Neural cell (in vitro differentiated cells): Measurements from ENCODE around the gene C1RL. TPM values are rescaled to one million over a fixed set of nuclear protein-coding genes. Genes with fewer than 3 reads are reported as not detected.

Experiments used
- H2AFZ ChIP-seq: fragments of 200-600, 300-800 bp; sonication (generic), shearing (Covaris generic); 2 replicates; pipeline ENCODE4 v1.6.0; 2014; ENCODE audit warnings: low read depth, mild to moderate bottlenecking, antibody characterized with exemption, low read length, moderate library complexity
- H3F3A ChIP-seq: fragments of 200-600 bp; shearing (Covaris generic); 2 replicates; pipeline ENCODE4 v1.6.1; 2016; ENCODE audit warnings: mild to moderate bottlenecking, moderate library complexity, mixed read lengths, antibody characterized with exemption, low read length; ENCODE audit not compliant: insufficient read depth, poor library complexity, severe bottlenecking
- H3K27ac ChIP-seq: fragments of 200-600, 300-800 bp; sonication (generic), shearing (Covaris generic); 2 replicates; pipeline ENCODE4 v1.5.1; 2014; ENCODE audit warnings: mild to moderate bottlenecking, low read length, moderate library complexity
- H3K27me3 ChIP-seq: fragments of 300-800, 200-600 bp; sonication (generic), shearing (Covaris generic); 2 replicates; pipeline ENCODE4 v1.6.0; 2014; ENCODE audit warnings: mild to moderate bottlenecking, low read depth, low read length, moderate library complexity; ENCODE audit not compliant: insufficient read depth
- H3K36me3 ChIP-seq: fragments of 300-800, 200-600 bp; sonication (generic), shearing (Covaris generic); 2 replicates; pipeline ENCODE4 v1.5.1; 2014; ENCODE audit warnings: mild to moderate bottlenecking, antibody characterized with exemption, low read length, moderate library complexity; ENCODE audit not compliant: insufficient read depth
- H3K4me2 ChIP-seq: fragments of 300-800, 200-600 bp; sonication (generic), shearing (Covaris generic); 2 replicates; pipeline ENCODE4 v1.6.0; 2014; ENCODE audit warnings: mild to moderate bottlenecking, low read length
- H3K4me3 ChIP-seq: fragments of 300-800, 200-600 bp; sonication (generic), shearing (Covaris generic); 2 replicates; pipeline ENCODE4 v1.5.1; 2014; ENCODE audit warnings: mild to moderate bottlenecking, low read length, moderate library complexity
- H3K79me2 ChIP-seq: fragments of 200-600 bp; shearing (Covaris generic); replicated peaks from 2 replicates; pipeline ENCODE4 v1.6.0; 2014; ENCODE audit warnings: mild to moderate bottlenecking, low read length, moderate library complexity; ENCODE audit not compliant: insufficient read depth
- H3K9ac ChIP-seq: fragments of 300-800, 200-600 bp; sonication (generic), shearing (Covaris generic); 2 replicates; pipeline ENCODE4 v1.6.1; 2016; ENCODE audit warnings: mild to moderate bottlenecking, low read length, mixed read lengths
- H3K9me2 ChIP-seq: fragments of 200-600 bp; shearing (Covaris generic); 2 replicates; pipeline ENCODE4 v1.6.1; 2016; ENCODE audit warnings: mild to moderate bottlenecking, low read length, mixed read lengths; ENCODE audit not compliant: insufficient read depth
- H3K9me3 ChIP-seq: fragments of 200-600, 300-800 bp; sonication (generic), shearing (Covaris generic); 2 replicates; pipeline ENCODE4 v1.6.1; 2016; ENCODE audit warnings: mild to moderate bottlenecking, mixed run types, low read length, moderate library complexity, mixed read lengths
- H4K20me1 ChIP-seq: fragments of 200-600 bp; shearing (Covaris generic); 2 replicates; pipeline ENCODE4 v1.6.1; 2016; ENCODE audit warnings: mild to moderate bottlenecking, mixed run types; ENCODE audit not compliant: insufficient read depth
- EP300 ChIP-seq: fragments of 450-650 bp; conservative IDR thresholded peaks from 2 replicates; pipeline ENCODE4 v1.6.1; 2014; ENCODE audit warnings: antibody characterized with exemption, mild to moderate bottlenecking, moderate library complexity; ENCODE audit not compliant: poor library complexity, severe bottlenecking
- EZH2 ChIP-seq: fragments of 200-600, 300-800 bp; shearing (Covaris generic), sonication (generic); IDR thresholded peaks from 2 replicates; pipeline ENCODE4 v1.6.1; 2014; ENCODE audit warnings: antibody characterized with exemption, low read length, borderline replicate concordance, mild to moderate bottlenecking; ENCODE audit not compliant: insufficient read depth, poor library complexity, severe bottlenecking
- MXI1 ChIP-seq: fragments of 450-650 bp; conservative IDR thresholded peaks from 2 replicates; pipeline ENCODE4 v1.6.1; 2014; ENCODE audit warnings: antibody characterized with exemption, mild to moderate bottlenecking; ENCODE audit not compliant: poor library complexity, severe bottlenecking
- POLR2AphosphoS5 ChIP-seq: IDR thresholded peaks from 2 replicates; pipeline ENCODE4 v1.6.1; 2012
- RAD21 ChIP-seq: fragments of 450-650 bp; conservative IDR thresholded peaks from 2 replicates; pipeline ENCODE4 v1.6.1; 2014; ENCODE audit warnings: antibody characterized with exemption, mild to moderate bottlenecking, moderate library complexity
- SMC3 ChIP-seq: fragments of 450-650 bp; conservative IDR thresholded peaks from 2 replicates; pipeline ENCODE4 v1.6.1; 2014; ENCODE audit warnings: antibody characterized with exemption, mild to moderate bottlenecking, moderate library complexity; ENCODE audit not compliant: poor library complexity
- TAF1 ChIP-seq: IDR thresholded peaks from 2 replicates; pipeline ENCODE4 v1.6.1; 2012; ENCODE audit warnings: low read depth
- polyA plus RNA-seq: library from polyadenylated mRNA; depleted of rRNA; stranded (reverse); fragments of >200 nt; gene quantifications from 2 replicates; pipeline ENCODE4 v1.2.3, GENCODE V29; 2014
- TF ChIP-seq, protein P1 (sequence below): fragments of 450-650 bp; IDR thresholded peaks from 2 replicates; pipeline ENCODE4 v1.5.1; 2014; ENCODE audit warnings: antibody characterized with exemption, mild to moderate bottlenecking, moderate library complexity; ENCODE audit not compliant: poor library complexity, severe bottlenecking
- TF ChIP-seq, protein P2 (sequence below): IDR thresholded peaks from 2 replicates; pipeline ENCODE4 v1.6.1; 2012; ENCODE audit warnings: borderline replicate concordance

C1RL gene
- polyA plus RNA-seq, 1 donor from 2014 or later: 2.8 TPM

DNA sequence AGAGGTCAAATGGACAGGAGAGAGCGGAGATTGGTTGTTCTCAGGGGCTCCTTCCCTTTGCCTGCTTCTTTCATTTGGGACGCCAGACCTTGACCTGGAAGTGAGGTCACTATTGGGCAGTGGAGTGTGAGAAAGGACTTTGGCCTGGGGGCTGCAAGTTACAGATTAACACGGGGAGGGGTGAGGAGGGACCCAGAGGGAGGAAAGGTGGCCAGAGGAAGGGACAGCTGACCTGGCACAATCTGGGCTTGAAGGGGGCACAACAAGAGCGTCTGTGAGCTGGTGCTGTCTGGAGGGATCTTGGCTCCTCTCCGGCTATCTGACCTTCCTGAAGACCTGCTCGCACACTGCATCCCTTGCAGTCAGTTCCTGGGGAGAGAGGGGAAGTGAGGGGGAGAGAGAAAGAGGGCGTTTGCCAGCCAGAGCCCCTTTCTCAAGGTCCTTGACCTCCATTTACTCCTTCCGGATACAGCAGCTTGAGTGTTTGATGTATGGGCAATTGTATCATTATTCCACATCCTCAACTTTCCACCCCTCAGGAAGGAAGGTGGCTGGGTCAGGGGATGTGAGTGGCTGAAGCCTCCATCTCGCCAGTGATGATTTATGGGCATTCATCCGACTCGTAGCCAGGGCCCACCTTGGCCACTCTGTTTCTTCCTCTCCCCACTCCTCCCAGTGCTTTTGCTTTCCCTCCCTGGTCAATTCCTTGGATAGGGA lies 14.9 kb upstream of the C1RL start:
- Histone ChIP-seq H3K27me3 (peaks cover 5% of the 10 kb centered on the region), H3K9me2 (no peaks in the 10 kb centered on the region), H3K4me3 (no peak overlapping the region), H3F3A (no peaks in the 10 kb centered on the region), H4K20me1 (no peaks in the 10 kb centered on the region), H3K27ac (no peak overlapping the region), H2AFZ (no peak overlapping the region), H3K36me3 (no peaks in the 10 kb centered on the region), H3K9me3 (no peaks in the 10 kb centered on the region), H3K4me2 (no peak overlapping the region), H3K79me2 (no peaks in the 10 kb centered on the region), H3K9ac (no peak overlapping the region)
- TF ChIP-seq RAD21: no peak
- TF ChIP-seq, protein P1, sequence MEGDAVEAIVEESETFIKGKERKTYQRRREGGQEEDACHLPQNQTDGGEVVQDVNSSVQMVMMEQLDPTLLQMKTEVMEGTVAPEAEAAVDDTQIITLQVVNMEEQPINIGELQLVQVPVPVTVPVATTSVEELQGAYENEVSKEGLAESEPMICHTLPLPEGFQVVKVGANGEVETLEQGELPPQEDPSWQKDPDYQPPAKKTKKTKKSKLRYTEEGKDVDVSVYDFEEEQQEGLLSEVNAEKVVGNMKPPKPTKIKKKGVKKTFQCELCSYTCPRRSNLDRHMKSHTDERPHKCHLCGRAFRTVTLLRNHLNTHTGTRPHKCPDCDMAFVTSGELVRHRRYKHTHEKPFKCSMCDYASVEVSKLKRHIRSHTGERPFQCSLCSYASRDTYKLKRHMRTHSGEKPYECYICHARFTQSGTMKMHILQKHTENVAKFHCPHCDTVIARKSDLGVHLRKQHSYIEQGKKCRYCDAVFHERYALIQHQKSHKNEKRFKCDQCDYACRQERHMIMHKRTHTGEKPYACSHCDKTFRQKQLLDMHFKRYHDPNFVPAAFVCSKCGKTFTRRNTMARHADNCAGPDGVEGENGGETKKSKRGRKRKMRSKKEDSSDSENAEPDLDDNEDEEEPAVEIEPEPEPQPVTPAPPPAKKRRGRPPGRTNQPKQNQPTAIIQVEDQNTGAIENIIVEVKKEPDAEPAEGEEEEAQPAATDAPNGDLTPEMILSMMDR: no peak
- TF ChIP-seq, protein P2, sequence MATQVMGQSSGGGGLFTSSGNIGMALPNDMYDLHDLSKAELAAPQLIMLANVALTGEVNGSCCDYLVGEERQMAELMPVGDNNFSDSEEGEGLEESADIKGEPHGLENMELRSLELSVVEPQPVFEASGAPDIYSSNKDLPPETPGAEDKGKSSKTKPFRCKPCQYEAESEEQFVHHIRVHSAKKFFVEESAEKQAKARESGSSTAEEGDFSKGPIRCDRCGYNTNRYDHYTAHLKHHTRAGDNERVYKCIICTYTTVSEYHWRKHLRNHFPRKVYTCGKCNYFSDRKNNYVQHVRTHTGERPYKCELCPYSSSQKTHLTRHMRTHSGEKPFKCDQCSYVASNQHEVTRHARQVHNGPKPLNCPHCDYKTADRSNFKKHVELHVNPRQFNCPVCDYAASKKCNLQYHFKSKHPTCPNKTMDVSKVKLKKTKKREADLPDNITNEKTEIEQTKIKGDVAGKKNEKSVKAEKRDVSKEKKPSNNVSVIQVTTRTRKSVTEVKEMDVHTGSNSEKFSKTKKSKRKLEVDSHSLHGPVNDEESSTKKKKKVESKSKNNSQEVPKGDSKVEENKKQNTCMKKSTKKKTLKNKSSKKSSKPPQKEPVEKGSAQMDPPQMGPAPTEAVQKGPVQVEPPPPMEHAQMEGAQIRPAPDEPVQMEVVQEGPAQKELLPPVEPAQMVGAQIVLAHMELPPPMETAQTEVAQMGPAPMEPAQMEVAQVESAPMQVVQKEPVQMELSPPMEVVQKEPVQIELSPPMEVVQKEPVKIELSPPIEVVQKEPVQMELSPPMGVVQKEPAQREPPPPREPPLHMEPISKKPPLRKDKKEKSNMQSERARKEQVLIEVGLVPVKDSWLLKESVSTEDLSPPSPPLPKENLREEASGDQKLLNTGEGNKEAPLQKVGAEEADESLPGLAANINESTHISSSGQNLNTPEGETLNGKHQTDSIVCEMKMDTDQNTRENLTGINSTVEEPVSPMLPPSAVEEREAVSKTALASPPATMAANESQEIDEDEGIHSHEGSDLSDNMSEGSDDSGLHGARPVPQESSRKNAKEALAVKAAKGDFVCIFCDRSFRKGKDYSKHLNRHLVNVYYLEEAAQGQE: no peak
- TF ChIP-seq SMC3: no peak

DNA sequence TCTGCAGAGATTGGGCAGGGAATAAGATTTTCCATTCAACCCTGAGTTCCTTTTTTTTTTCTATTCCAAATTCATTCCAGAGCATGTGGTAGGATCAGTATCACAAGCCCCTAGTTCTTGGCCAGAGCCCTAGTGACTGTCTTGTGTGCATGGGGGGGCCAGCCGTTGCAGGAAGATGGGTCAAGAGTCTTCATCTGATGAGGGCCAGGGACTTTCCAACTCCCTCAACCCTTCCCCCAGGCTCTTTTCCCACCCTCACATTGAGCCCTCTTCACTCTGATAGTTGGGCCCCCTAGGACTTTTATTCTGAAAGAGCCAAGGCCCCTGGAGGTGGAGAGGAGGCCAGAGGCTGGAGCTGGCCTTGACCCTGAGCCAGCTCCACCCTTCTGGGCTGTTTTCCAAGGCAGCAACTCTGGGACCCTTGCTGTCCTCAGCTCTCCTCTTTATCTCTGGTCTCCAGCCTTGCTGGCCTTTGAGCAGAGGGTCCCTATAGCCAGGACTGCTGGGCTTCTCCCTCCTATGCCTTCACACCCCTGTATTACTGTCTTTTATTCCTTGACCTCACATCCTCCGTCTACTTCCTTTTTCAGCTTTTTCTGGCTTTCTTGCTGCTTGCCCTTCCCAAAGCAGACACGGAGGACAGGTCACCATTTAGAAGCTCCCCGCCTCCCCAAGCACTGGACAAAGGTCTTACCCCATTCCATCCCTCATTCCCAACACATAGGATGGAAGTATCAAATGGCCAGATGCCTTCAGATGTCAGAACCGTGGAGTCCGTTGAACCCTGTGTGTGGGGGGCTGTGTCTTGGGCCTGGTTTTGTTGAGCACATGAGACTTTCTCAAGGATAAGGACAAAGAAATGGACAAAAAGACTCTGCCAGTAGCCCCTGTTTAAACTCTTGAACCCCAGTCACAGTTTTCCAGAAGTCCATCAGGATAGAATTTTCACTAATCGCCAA lies 14.1 kb upstream of the C1RL start:
- H3K9me2 ChIP-seq: no peaks in the 10 kb centered on the region
- H2AFZ ChIP-seq: no peak overlapping the region
- no peak overlapping the region for H3K27ac ChIP-seq
- no peaks in the 10 kb centered on the region for H3F3A ChIP-seq
- H3K9me3 ChIP-seq: no peaks in the 10 kb centered on the region
- H3K4me3 ChIP-seq: no peak overlapping the region
- H3K36me3 ChIP-seq: no peaks in the 10 kb centered on the region
- TF ChIP-seq TAF1 (no peak), MXI1 (no peak), EZH2 (no peak), RAD21 (no peak), EP300 (no peak), POLR2AphosphoS5 (no peak), SMC3 (no peak)
- TF ChIP-seq, protein P2: no peak
- TF ChIP-seq, protein P1: no peak
- no peaks in the 10 kb centered on the region for H3K27me3 ChIP-seq
- H3K9ac ChIP-seq: no peak overlapping the region
- no peaks in the 10 kb centered on the region for H3K79me2 ChIP-seq
- no peak overlapping the region for H3K4me2 ChIP-seq
- H4K20me1 ChIP-seq: no peaks in the 10 kb centered on the region
